Measurements from ENCODE around the gene TRIM29. TPM values are rescaled to one million over a fixed set of nuclear protein-coding genes. Genes with fewer than 3 reads are reported as not detected.

TRIM29 gene
- total RNA-seq, 1 experiment from 2014 or later, result not detected

GRCh38 chr11:120169981-120170698, 32.2 kb upstream of the TRIM29 start:
- Histone ChIP-seq H3K9ac (ENCODE audit: extremely low read depth, insufficient read length, low read length) (no peak overlapping the region), H4K20me1 (ENCODE audit: control insufficient read depth, insufficient read depth, insufficient read length) (no peaks in the 10 kb centered on the region), H3T11ph (ENCODE audit: low read length) (no peak overlapping the region), H3K27ac (ENCODE audit: insufficient read length, low read depth, low read length) (no peak overlapping the region), H3K4me1 (ENCODE audit: insufficient read depth, low read length) (no peaks in the 10 kb centered on the region; the same call in 1 of the 2 replicates), H3K9me3 (ENCODE audit: control insufficient read depth, low read depth, low read length) (no peaks in the 10 kb centered on the region), H3K18ac (ENCODE audit: insufficient read length, low read depth, low read length) (no peak overlapping the region), H4K5ac (ENCODE audit: insufficient read length, low read depth, low read length) (no peak overlapping the region), H2BK20ac (ENCODE audit: low read depth, low read length, poor library complexity, severe bottlenecking) (no peak overlapping the region), H2BK15ac (ENCODE audit: low read depth, low read length) (no peak overlapping the region), H2BK12ac (ENCODE audit: insufficient read length, low read depth, low read length) (no peak overlapping the region), H2BK5ac (ENCODE audit: insufficient read length, low read length) (no peak overlapping the region), H4K8ac (replicated peaks; ENCODE audit: insufficient read length, low read depth, low read length) (no peak overlapping the region), H2AFZ (ENCODE audit: low read length) (no peak overlapping the region), H3K4me2 (ENCODE audit: insufficient read depth, insufficient read length, low read length) (no peak overlapping the region), H3K23me2 (ENCODE audit: insufficient read length, low read depth, low read length, poor library complexity, severe bottlenecking) (peaks cover 10% of the 10 kb centered on the region), H3K27me3 (ENCODE audit: insufficient read depth, low read length) (peaks cover 25% of the 10 kb centered on the region; the same call in 1 of the 2 replicates), H4K91ac (ENCODE audit: insufficient read length, low read depth, low read length) (no peak overlapping the region), H3K79me1 (ENCODE audit: insufficient read depth, low read depth, low read length, poor library complexity, severe bottlenecking) (no peaks in the 10 kb centered on the region), H3K4ac (ENCODE audit: low read depth, low read length) (no peak overlapping the region), H3K56ac (ENCODE audit: insufficient read length, low read depth, low read length) (no peak overlapping the region), H3K79me2 (ENCODE audit: insufficient read depth, low read length) (no peaks in the 10 kb centered on the region), H3K14ac (ENCODE audit: insufficient read depth, low read length) (no peak overlapping the region), H2BK120ac (ENCODE audit: low read depth, low read length, poor library complexity, severe bottlenecking) (no peak overlapping the region), H3K23ac (ENCODE audit: insufficient read length, low read depth, low read length) (no peak overlapping the region), H2AK5ac (ENCODE audit: insufficient read length, low read length) (no peak overlapping the region)
- no CpG with 5 or more reads among the region's 27 CpGs for WGBS (ENCODE audit: extremely low coverage, insufficient read length, low lambda C conversion rate)
- DNase-seq, result no peak
- TF ChIP-seq CTCF (conservative IDR thresholded peaks at IDR 0.05), result no peak
- Mint-ChIP-seq H3K36me3 (ENCODE audit: insufficient read depth in 1 of 3, low read depth in 3 of 3) (no peaks in the 10 kb centered on the region), H3K4me3 (peak overlapping the region in 1 of 2 experiments; percentile 39; a peak in 3 of 5 replicates), H3K4me1 (peaks cover 4 to 14% of the 10 kb centered on the region in 2 experiments), H3K27ac (no peak overlapping the region), H3K9me3 (peaks cover 2 to 7% of the 10 kb centered on the region in 2 experiments; a peak in 2 of 5 replicates), H3K27me3 (ENCODE audit: low read depth) (peaks cover 98% of the 10 kb centered on the region)

Measured in H9 (cell line).